ENCODE data around the gene MAP3K20.
"Not testable (repeated sequence)": the region's sequence is repeated elsewhere in the genome, so short reads cannot be mapped to it uniquely, and the experiment has no call there.

The MAP3K20 gene

DNA sequence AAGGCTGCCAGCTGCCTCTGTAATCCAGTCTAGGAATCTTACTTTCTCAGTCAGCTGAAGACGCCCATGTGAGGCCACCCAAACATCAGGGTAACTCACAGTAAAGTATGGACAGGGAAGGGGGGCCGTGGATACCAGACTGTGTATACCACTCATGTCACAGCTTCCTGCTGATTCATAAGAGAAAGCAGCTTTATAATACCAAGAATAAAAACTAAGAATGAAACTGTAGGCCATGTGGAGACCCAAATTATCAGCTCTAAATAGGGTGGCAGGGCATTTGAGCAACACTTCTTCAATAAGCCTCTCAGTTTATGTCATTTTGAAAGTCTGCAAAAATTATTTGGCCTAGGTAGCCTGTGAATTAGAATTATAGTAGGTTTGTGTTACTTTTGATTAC, 164.0 kb downstream of the MAP3K20 start:
- no peak for DNase-seq

GRCh38 chr2:173240083-173240482, 164.4 kb downstream of the MAP3K20 start:
- DNase-seq: no peak

DNA sequence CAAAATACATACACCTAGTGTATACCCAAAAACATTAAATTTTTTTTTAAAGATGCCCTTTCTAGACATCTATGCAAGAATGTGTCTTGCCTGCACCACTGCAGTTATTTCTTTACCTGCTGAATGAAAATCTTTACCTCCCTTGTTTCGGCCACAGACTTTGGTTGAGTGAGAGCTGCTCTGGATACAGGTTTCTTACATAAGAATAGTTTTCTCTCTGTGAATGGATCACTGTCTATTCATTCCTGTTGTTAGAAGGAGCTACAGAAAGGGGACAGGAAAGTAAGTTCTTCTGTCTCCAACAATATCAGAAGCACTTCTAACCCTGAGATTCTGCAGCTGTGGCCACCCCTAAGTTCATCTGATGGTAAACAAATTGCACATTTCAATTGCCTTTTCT, 166.0 kb downstream of the MAP3K20 start:
- no peak for DNase-seq

- DNase-seq: no peak
Observed at GRCh38 chr2:173247156-173247555, 171.5 kb downstream of the MAP3K20 start.

DNA sequence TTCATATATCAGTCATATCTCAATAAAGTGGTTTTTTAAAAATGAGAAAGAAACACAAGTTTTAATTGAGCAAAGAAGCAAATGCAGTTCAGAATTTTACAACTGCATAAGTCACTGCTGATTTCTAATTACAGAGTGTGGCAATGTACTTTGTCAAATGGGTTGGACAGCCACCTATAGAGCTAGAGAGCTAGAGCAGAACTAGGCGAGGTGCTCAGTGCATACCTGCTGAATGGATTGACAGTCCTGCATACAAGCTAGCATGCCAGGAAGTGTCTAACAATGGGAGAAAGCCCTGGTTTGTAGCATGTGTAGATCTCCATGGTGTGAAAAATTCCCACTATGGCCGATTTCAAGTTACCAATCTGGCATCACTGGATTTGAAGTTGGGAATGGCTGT, 172.7 kb downstream of the MAP3K20 start:
- no peak for DNase-seq

DNA sequence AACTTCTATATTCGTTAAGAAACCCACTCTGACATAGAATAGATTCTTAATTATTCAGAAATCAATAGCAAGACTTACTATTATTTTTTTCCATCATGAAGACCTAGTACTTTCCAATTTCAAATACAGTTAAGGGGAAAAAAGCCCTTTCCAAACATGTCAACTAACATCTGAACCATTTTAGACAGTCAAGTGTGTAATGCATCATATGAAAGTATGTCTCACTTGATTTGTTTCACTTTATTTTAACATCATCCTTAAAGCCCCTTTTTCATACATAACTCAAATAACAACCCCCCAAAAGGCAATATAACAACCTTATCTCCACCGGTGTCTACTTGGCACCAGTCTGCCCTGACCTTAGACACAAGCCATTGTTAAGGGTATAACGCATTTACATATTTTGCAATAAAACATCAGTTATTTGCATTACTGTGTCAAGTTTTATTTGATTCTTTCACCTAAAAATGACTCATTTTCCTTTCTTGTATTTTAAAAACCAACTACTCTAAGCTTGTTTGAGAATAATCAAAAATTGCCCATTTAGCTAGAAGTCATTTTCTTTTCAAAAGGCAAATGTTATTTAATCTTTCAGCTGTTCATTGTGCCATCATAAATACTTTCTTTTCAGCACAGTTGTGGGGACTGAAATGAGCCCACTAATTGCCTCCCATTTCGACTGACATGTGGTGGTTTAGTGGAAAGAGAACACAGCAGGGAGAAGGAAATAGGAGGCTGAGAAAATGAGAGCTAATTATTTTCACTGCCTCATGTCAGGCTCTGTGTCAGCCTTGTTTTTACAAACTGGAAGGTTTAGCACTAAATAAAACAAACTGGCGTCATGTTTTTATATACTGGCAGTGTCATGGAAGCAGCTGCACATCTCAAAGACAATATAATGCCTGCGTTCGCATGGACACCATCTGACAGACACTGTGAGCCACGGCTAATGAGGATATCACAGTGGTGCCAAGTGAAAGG, 174.3 kb downstream of the MAP3K20 start:
- DNase-seq: no peak

- no peak for DNase-seq
Observed at GRCh38 chr2:173251225-173251624, 175.6 kb downstream of the MAP3K20 start.

GRCh38 chr2:173252581-173252980, 176.9 kb downstream of the MAP3K20 start:
- DNase-seq: no peak

DNA sequence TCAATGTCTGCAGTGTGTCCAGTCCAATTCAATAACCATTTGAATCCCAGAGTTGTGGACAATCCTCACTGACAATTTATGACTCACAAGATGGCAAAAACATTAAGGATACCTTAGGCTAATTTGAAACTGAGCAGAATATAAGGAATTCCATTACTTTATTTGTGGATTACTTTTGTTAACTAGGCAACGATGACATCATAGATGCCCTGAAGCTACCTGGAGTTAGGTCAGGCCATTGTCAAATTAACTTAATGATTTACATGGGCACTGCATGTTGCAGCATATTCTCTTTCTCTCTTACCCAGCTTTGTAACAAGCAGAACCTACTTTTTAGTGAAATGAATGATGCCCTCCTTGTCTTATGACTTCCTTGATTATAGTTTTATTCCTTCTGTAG, 179.0 kb downstream of the MAP3K20 start:
- no peak for DNase-seq

DNA sequence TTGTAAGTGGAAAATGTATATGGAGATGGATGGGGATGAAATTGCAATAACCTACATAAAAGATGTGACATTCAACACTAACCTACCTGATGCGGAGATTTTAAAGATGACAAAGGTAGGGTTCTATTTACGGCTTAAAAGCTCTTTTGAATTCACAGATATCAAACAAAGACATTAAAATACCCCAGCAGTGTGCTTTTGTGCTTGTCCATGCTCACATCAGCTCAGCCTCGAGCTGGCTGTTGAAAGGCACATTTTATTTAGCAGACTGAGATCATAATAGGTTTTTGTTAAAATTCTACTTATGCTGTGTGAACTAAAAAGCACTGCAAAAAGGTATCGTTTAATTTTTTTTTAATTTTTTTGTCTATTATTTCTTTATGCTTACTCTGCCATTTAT, 183.1 kb downstream of the MAP3K20 start:
- no peak for DNase-seq

DNA sequence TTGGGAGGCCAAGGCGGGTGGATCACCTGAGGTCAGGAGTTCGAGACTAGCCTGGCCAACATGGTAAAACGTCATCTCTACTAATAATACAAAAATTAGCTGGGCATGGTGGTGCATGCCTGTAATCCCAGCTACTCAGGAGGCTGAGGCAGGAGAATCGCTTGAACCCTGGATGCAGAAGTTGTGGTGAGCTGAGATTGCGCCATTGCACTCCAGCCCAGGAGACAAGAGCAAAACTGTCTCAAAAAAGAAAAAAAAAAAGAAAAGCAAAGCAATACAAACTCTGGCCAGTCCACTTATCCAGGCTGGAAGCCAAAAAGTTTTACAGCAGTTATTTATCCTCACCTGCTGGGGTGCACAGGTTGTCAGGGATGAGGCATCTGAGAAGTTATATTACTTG, 186.7 kb downstream of the MAP3K20 start:
- not testable (repeated sequence) for DNase-seq

DNA sequence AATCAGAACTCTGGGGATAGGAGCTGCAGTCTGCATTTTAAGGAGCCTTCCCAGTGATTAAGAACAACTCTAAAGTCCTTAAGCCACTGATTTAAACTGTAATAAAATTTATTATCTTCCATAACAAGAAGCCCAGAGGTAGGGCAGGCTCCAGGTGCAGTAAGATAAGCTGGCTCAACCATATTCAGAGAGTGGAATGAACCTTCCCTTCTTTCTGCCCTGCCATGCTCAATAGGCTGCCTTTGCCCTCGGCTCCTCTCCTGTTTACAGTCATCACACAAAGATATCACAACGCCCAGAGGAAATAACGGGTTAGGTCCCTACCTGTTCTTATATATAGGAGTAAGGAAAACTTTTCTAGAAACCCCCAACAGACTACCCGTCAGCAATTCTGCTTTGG, 188.5 kb downstream of the MAP3K20 start:
- no peak for DNase-seq

GRCh38 chr2:173264603-173265366, 189.1 kb downstream of the MAP3K20 start:
- DNase-seq: no peak

DNA sequence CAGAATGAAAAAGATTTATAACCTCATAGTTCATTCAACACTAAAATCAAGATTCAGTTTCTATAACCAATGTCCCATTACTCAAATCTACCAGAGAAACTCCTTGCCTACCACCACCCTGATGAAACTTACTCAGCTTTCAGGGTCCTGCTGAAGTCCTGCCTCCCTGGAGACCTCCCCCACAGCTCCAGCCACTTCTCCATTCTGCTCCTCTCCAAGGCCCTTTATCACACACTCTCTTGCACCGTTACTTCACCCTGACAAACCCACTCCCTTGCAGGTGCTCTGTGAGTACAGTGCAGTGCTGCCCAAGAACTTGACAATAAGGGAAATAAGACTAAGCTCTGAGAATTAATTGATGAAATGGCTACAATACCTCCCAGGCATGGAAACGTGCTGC, 195.5 kb downstream of the MAP3K20 start:
- DNase-seq: no peak

DNA sequence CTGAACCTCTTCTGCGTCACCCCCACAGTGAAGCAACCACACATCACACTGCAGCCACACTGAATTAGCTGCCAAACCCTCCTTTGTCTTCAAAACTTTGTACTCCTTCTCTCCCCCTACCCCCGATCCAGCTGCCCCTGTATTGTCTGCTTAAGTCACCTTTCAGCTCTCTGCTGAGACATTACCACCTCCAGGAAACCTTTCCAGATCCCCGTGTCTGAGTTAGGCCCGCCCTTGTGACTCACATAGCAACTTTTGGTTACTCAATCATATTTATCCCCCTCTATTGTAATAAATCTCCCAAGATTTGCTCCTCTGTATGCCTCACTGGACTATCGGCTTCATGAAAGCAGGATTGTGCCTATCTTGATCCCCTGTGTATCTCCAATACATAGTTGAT, 196.2 kb downstream of the MAP3K20 start:
- DNase-seq: no peak

GRCh38 chr2:173272849-173273248, 197.2 kb downstream of the MAP3K20 start:
- no peak for DNase-seq

DNA sequence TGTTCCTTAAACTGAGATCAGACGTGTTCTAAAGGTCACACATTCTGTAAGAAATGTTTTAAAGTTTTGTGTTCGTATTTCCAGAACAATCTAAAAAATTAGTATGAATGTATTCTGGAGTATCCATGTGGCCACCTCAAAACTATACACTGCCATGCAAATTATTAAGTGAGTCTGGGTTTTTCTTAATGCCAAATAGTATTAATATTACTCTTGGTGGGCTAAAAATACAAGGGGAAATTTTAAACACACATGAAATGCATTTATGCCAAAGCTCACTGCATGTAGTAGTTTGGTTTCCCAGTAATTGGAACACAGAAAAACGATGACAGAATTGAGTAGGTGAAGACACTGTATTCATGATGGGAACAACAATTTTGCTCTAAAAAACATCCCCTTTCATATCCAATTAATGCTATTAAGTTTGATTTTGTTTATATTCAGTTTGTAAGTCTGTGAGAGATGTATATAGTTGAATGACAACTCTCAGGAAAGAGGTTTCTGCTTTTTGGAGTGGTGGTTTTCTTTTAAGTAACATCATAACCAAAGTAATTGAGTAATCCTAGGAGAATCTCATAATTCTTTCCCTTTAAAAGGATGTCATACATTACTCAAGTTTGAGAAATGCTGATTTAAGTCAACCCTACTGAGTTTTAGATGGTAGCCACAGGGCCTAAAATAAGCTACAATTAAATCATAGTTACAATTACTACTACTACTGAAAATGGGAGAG, 203.3 kb downstream of the MAP3K20 start:
- DNase-seq: no peak

GRCh38 chr2:173279527-173279868, 203.9 kb downstream of the MAP3K20 start:
- no peak for DNase-seq

- no peak for DNase-seq
Observed at GRCh38 chr2:173280853-173281252, 205.2 kb downstream of the MAP3K20 start.

DNA sequence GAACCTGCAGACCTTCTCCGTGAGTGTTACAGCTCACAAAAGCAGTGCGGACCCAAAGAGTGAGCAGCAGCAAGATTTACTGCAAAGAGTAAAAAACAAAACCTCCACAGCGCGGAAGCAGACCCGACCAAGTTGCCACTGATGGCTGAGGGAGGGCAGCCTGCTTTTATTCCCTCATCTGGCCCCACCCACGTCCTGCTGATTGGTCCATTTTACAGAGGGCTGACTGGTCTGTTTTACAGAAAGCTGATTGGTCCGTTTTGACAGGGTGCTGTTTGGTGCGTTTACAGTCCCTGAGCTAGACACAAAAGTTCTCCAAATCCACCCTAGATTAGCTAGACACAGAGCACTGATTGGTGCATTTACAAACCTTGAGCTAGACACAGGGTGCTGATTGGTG, 206.3 kb downstream of the MAP3K20 start:
- DNase-seq: not testable (repeated sequence)

DNA sequence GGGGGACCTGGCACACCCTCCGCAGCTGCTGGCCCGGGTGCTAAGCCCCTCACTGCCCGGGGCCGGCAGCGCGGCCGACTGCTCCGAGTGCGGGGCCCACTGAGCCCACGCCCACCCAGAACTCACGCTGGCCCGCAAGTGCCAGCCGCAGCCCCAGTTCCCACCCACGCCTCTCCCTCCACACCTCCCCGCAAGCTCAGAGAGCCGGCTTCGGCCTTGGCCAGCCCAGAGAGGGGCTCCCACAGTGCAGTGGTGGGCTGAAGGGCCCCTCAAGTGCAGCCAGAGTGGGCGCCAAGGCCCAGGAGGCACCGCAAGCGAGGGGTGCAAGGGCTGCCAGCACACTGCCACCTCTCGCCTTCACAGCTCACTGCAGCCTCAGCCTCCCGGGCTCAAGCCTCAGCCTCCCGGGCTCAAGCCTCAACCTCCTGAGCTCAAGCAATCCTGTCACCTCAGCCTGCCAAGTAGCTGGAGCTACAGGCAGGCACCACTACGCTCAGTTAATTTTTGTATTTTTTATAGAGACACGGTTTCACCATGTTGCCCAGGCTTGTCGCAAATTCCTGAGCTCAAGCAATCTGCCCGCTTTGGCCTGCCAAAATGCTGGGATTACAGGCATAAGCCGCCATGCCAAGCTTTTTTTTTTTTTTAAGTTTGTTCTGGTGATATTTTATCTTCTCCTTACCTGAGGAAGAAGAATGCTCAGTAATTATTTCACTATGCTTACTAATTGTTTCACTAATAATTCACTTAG, 207.3 kb downstream of the MAP3K20 start:
- no peak for DNase-seq

DNA sequence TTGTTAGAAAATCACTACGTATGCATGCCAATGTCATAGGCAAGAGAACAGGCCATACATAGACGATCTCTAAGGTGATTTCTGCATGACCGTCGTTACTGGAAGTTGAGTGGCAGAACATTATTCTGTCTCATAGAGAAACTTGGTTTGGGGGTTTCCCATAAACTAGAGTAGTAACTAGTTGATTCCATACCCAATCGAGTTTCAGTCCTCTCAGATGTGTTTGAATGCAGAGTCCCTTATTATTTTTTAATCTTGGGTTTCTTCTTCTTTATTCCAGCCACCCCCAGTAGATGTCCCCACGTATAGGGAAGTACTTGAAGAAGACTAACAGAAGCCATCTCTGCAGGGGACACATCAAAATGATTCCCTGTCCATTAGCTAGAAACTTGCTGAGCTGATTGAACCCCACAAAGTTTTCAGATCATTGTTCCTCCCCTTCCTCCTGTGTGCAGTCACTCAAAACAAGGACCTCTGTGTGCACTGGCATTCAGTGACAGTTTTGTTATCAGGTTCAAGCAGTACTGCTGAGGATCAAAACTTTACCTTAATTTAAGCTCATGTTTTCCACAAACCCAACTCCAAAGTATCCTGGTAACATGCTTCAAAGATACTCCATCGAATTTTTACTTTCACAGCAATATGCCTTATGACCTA, 210.6 kb downstream of the MAP3K20 start:
- DNase-seq: no peak
